Smooth muscle cell (in vitro differentiated cells): ENCODE data around the gene PRR5. TPM values are rescaled to one million over a fixed set of nuclear protein-coding genes. Genes with fewer than 3 reads are reported as not detected.

Source experiments
- DNase-seq: peaks from one replicate; lab custom pipeline; 2025; ENCODE audit not compliant: unreplicated experiment; lab: John Stamatoyannopoulos, UW
- H2AFZ ChIP-seq: fragments of 200-600 bp; sonication (generic); 2 replicates; pipeline ENCODE4 v1.6.0; 2016; ENCODE audit warnings: antibody characterized with exemption, low read depth, mild to moderate bottlenecking
- H3F3A ChIP-seq: fragments of 200-600 bp; sonication (generic); 2 replicates; pipeline ENCODE4 v1.6.0; 2017; ENCODE audit warnings: antibody characterized with exemption, low read depth
- H3K27ac ChIP-seq: fragments of 200-600 bp; sonication (generic); 2 replicates; pipeline ENCODE4 v1.5.1; 2016; ENCODE audit warnings: low read depth, mild to moderate bottlenecking
- H3K27me3 ChIP-seq: fragments of 200-600 bp; sonication (generic); 2 replicates; pipeline ENCODE4 v1.6.1; 2016; ENCODE audit warnings: low read depth, mild to moderate bottlenecking
- H3K36me3 ChIP-seq: fragments of 200-600 bp; sonication (generic); 2 replicates; pipeline ENCODE4 v1.5.1; 2016; ENCODE audit warnings: low read depth
- H3K4me1 ChIP-seq: fragments of 200-600 bp; sonication (generic); 2 replicates; pipeline ENCODE4 v1.5.1; 2016; ENCODE audit warnings: low read depth
- H3K4me2 ChIP-seq: fragments of 200-600 bp; sonication (generic); 2 replicates; pipeline ENCODE4 v1.6.0; 2016; ENCODE audit warnings: mild to moderate bottlenecking
- H3K4me3 ChIP-seq: fragments of 200-600 bp; sonication (generic); 2 replicates; pipeline ENCODE4 v1.5.1; 2016; ENCODE audit warnings: mild to moderate bottlenecking
- H3K79me2 ChIP-seq: fragments of 200-600 bp; sonication (generic); 2 replicates; pipeline ENCODE4 v1.6.0; 2016; ENCODE audit warnings: low read depth, mild to moderate bottlenecking
- H3K9ac ChIP-seq: fragments of 200-600 bp; sonication (generic); 2 replicates; pipeline ENCODE4 v1.6.0; 2016; ENCODE audit warnings: low read depth
- H3K9me3 ChIP-seq: fragments of 200-600 bp; sonication (generic); replicated peaks from 2 replicates; pipeline ENCODE4 v1.5.1; 2016; ENCODE audit warnings: low read depth
- H4K20me1 ChIP-seq: fragments of 200-600 bp; sonication (generic); 2 replicates; pipeline ENCODE4 v1.6.0; 2016; ENCODE audit warnings: low read depth
- WGBS: methylation state at CpG from one replicate; pipeline ENCODE4 v1.1.7; 2016; ENCODE audit warnings: low lambda C conversion rate; 5-methylcytosine and 5-hydroxymethylcytosine counted together
- polyA plus RNA-seq: library from polyadenylated mRNA; unstranded; fragments of >200 nt; fragmentation: Nextera tagmentation; extraction: Ambion mirVana; gene quantifications from 2 replicates; pipeline ENCODE4 v1.2.1, GENCODE V29; 2016
- total RNA-seq: library from RNA; depleted of rRNA; stranded (reverse); fragments of >200 nt; gene quantifications from 2 replicates; pipeline ENCODE4 v1.2.3, GENCODE V29; 2014
- TF ChIP-seq, protein P1 (sequence below): fragments of 200-600 bp; sonication (generic); IDR thresholded peaks from 2 replicates; pipeline ENCODE4 v1.5.1; 2017; ENCODE audit warnings: borderline replicate concordance, mild to moderate bottlenecking, antibody characterized with exemption; ENCODE audit not compliant: insufficient read depth, poor library complexity, severe bottlenecking

Gene PRR5
- total and polyA plus RNA-seq, 2 experiments from 2014 or later: 16.3 to 25.5 TPM

DNA sequence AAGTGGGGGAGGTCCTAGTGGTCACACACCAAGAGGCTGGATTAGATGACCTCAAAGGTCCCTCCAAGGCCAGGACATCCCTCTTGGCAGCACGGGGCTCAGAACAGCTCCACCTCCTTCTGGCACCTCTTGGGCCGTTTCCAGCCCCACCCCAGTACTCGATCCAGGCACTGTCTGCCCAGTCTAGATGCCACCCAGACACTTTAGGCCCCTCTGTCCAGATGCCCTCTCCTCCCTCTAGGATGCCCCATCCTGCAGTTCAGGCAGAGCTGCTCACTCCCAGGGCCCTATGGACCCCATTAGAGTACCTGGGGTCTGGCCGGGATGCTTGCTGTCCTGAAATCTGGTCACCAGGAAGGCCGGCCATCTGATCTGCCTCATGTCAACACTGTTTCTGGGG, 34.7 kb upstream of the PRR5 start:
- no peak overlapping the region for H3K27ac ChIP-seq
- peaks cover 7% of the 10 kb centered on the region for H4K20me1 ChIP-seq
- no peaks in the 10 kb centered on the region for H3K36me3 ChIP-seq
- no peak overlapping the region for H2AFZ ChIP-seq
- no peaks in the 10 kb centered on the region for H3K9me3 ChIP-seq
- peaks cover under 1% of the 10 kb centered on the region for H3K79me2 ChIP-seq
- H3K4me3 ChIP-seq: no peak overlapping the region
- no peak for DNase-seq
- H3F3A ChIP-seq: no peaks in the 10 kb centered on the region
- H3K27me3 ChIP-seq: no peaks in the 10 kb centered on the region
- 54% methylated on average over 5 of the region's 5 CpGs for WGBS
- TF ChIP-seq, protein P1, sequence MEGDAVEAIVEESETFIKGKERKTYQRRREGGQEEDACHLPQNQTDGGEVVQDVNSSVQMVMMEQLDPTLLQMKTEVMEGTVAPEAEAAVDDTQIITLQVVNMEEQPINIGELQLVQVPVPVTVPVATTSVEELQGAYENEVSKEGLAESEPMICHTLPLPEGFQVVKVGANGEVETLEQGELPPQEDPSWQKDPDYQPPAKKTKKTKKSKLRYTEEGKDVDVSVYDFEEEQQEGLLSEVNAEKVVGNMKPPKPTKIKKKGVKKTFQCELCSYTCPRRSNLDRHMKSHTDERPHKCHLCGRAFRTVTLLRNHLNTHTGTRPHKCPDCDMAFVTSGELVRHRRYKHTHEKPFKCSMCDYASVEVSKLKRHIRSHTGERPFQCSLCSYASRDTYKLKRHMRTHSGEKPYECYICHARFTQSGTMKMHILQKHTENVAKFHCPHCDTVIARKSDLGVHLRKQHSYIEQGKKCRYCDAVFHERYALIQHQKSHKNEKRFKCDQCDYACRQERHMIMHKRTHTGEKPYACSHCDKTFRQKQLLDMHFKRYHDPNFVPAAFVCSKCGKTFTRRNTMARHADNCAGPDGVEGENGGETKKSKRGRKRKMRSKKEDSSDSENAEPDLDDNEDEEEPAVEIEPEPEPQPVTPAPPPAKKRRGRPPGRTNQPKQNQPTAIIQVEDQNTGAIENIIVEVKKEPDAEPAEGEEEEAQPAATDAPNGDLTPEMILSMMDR: no peak
- H3K9ac ChIP-seq: no peak overlapping the region
- H3K4me2 ChIP-seq: peak overlapping the region; percentile 94
- peaks cover 5% of the 10 kb centered on the region for H3K4me1 ChIP-seq

DNA sequence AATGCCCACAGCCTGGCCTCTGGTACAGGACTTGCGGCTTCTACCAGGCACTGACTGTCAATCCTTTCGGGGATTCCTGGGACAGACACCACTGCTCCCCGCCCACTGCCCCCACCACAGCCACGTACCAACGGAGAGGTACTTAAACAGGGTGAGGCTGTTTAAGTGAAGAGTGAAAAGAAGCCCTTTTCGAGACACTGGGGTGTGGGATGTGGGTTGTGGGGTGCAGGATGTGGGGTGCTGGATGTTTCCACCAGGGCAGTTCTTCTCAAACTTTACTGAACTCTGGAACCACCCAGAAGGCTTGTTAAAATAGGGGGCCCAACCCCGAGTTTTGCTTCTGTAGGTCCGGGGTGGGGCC, 34.2 kb upstream of the PRR5 start:
- H3K4me3 ChIP-seq: peak overlapping the region; percentile 84
- H2AFZ ChIP-seq: peak overlapping the region; percentile 78
- peak overlapping the region; percentile 66 for H3K9ac ChIP-seq

DNA sequence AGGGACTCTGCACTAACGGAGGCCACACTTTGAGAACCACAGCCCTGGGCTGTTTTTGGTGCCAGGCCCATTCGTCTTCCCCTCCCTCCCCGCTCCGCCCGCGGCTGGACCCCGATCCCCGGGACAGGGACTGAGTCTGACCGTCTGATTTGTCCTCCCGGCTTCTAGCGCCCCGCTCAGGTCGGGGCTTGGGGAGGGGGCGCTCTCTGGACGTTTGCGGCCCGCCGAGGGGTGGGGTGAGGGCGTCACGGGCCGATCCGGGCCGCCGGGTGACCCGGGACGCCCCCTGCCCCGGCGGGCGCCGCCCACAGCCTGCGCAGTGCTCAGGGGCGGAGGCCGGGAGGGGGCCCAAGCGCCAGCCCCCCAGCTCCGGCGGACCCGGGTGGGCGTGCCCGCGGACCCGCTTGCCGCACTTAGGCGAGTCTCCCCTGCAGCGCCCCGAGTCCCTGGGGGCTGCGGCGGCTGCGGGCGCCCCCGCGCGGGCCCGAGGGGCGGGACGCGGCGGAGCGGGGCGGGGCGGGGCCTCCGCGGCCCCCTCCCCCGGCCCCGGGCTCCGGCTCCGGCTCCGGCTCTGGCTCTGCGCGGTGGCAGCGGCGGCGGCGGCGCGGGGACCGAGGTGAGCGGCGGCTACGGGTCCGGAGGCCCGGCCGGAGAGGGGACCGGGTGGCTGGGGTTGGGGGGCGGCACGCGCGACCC, 33.7 kb upstream of the PRR5 start:
- WGBS: under 1% methylated on average over 28 of the region's 87 CpGs
- peak overlapping the region; percentile 94 for H3K4me2 ChIP-seq
- H3K27me3 ChIP-seq: no peaks in the 10 kb centered on the region
- no peak overlapping the region for H3K27ac ChIP-seq
- DNase-seq: no peak
- H3K9ac ChIP-seq: peak overlapping the region; percentile 66
- peak overlapping the region; percentile 84 for H3K4me3 ChIP-seq
- H2AFZ ChIP-seq: peak overlapping the region; percentile 78
- TF ChIP-seq, protein P1: peak; percentile 2
- H3F3A ChIP-seq: no peaks in the 10 kb centered on the region
- H3K9me3 ChIP-seq: no peaks in the 10 kb centered on the region
- H3K4me1 ChIP-seq: peaks cover 5% of the 10 kb centered on the region
- H3K36me3 ChIP-seq: no peaks in the 10 kb centered on the region
- H4K20me1 ChIP-seq: peaks cover 18% of the 10 kb centered on the region
- H3K79me2 ChIP-seq: peaks cover 11% of the 10 kb centered on the region

More for the DNA sequence above, 34.2 kb upstream of the PRR5 start:
- Histone ChIP-seq H3K27me3 (no peaks in the 10 kb centered on the region), H3K79me2 (peaks cover 6% of the 10 kb centered on the region), H4K20me1 (peaks cover 12% of the 10 kb centered on the region), H3K9me3 (no peaks in the 10 kb centered on the region), H3K4me1 (peaks cover 5% of the 10 kb centered on the region), H3K4me2 (peak overlapping the region; percentile 94), H3K27ac (no peak overlapping the region), H3K36me3 (no peaks in the 10 kb centered on the region), H3F3A (no peaks in the 10 kb centered on the region)
- TF ChIP-seq, protein P1: no peak
- WGBS: 38% methylated on average over 8 of the region's 8 CpGs
- no peak for DNase-seq
